Measurements from ENCODE around the gene PDE11A. TPM values are rescaled to one million over a fixed set of nuclear protein-coding genes. Genes with fewer than 3 reads are reported as not detected.

PDE11A gene
- total and polyA plus RNA-seq, 2 of the 13 experiments (the other 11 are each of a cell fraction or from before 2014, with no cell fraction given) = 1.2 to 1.7 TPM

GRCh38 chr2:178072383-178073301, at the start of gene PDE11A (continued):
- TF ChIP-seq LRRFIP1 (CRISPR knock-in tag; conservative IDR thresholded peaks at IDR 0.05) (no peak), NKX3-1 (CRISPR knock-in tag; IDR thresholded peaks at IDR 0.05) (no peak), MNT (IDR thresholded peaks at IDR 0.05) (no peak), KLF12 (CRISPR knock-in tag; IDR thresholded peaks at IDR 0.05; ENCODE audit: borderline replicate concordance) (no peak), ZNF318 (CRISPR knock-in tag; IDR thresholded peaks at IDR 0.05) (no peak), TBX2 (CRISPR knock-in tag; IDR thresholded peaks at IDR 0.05; ENCODE audit: borderline replicate concordance) (peak; percentile 80; the same call in 1 of the 2 replicates), NFKBIZ (CRISPR knock-in tag; IDR thresholded peaks at IDR 0.05) (no peak), DR1 (CRISPR knock-in tag; IDR thresholded peaks at IDR 0.05) (peak; percentile 52; the same call in 1 of the 2 replicates), NFE2 (CRISPR knock-in tag; IDR thresholded peaks at IDR 0.05) (no peak), NCOA5 (CRISPR knock-in tag; IDR thresholded peaks at IDR 0.05) (no peak), HNRNPH1 (optimal IDR thresholded peaks at IDR 0.05; ENCODE audit: low read depth, low read length) (no peak), ZNF512 (CRISPR knock-in tag; IDR thresholded peaks at IDR 0.05) (no peak), CENPBD1 (CRISPR knock-in tag; IDR thresholded peaks at IDR 0.05; ENCODE audit: borderline replicate concordance, low read depth) (no peak)
